ENCODE measurements around the gene FOXC2.

DNA sequence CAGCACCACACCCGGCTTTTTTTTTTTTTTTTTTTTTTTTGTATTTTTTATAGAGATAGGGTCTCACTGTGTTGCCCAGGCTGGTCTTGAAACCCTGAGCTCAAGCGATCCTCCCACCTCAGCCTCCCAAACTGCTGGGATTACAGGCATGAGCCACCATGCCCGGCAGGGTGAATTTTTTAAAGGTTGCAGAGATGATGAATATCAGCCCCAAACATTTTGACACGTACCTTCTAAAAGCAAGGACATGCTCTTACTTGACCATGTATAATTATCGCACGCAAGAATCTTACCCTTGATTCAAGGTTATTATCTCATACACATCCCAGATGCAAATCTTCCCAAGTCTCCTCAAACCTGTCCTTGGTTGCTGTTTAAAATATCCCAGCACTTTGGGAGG lies 4.3 kb upstream of the FOXC2 start:
- TF ChIP-seq, protein P1, sequence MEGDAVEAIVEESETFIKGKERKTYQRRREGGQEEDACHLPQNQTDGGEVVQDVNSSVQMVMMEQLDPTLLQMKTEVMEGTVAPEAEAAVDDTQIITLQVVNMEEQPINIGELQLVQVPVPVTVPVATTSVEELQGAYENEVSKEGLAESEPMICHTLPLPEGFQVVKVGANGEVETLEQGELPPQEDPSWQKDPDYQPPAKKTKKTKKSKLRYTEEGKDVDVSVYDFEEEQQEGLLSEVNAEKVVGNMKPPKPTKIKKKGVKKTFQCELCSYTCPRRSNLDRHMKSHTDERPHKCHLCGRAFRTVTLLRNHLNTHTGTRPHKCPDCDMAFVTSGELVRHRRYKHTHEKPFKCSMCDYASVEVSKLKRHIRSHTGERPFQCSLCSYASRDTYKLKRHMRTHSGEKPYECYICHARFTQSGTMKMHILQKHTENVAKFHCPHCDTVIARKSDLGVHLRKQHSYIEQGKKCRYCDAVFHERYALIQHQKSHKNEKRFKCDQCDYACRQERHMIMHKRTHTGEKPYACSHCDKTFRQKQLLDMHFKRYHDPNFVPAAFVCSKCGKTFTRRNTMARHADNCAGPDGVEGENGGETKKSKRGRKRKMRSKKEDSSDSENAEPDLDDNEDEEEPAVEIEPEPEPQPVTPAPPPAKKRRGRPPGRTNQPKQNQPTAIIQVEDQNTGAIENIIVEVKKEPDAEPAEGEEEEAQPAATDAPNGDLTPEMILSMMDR (IDR thresholded peaks at IDR 0.05) = no peak
- TF ChIP-seq POLR2A (IDR thresholded peaks at IDR 0.05) = no peak

Measured in esophagus squamous epithelium (tissue), 4 donors.